HepG2 (cell line): ENCODE measurements around the gene PXK. TPM values are rescaled to one million over a fixed set of nuclear protein-coding genes. Genes with fewer than 3 reads are reported as not detected.

ENCODE experiments used
- AKAP8 ChIP-seq: sonication (generic); formaldehyde crosslinking; IDR thresholded peaks from 2 replicates; pipeline ENCODE4 v1.5.1; 2020; ENCODE audit warnings: mild to moderate bottlenecking, missing genetic modification reagents
- BCL3 ChIP-seq: sonication (generic); formaldehyde crosslinking; IDR thresholded peaks from 2 replicates; pipeline ENCODE4 v1.5.1; 2020; ENCODE audit warnings: mild to moderate bottlenecking, missing genetic modification reagents, moderate library complexity
- CCDC6 ChIP-seq: sonication (generic); formaldehyde crosslinking; IDR thresholded peaks from 2 replicates; pipeline ENCODE4 v1.8.1; 2022; ENCODE audit warnings: mild to moderate bottlenecking, missing genetic modification reagents, moderate library complexity
- DRAP1 ChIP-seq: IDR thresholded peaks from 2 replicates; pipeline ENCODE4 v1.6.1; 2016; ENCODE audit warnings: missing genetic modification reagents, missing compliant biosample characterization
- ESRRA ChIP-seq: sonication (generic); formaldehyde crosslinking; IDR thresholded peaks from 2 replicates; pipeline ENCODE4 v1.5.1; 2020; ENCODE audit warnings: mild to moderate bottlenecking, low read depth, missing genetic modification reagents
- GATA4 ChIP-seq: sonication (generic); IDR thresholded peaks from 2 replicates; pipeline ENCODE4 v1.6.1; 2016; ENCODE audit warnings: antibody characterized with exemption, low read depth, borderline replicate concordance
- HNRNPUL1 ChIP-seq: fragments of 200-400 bp; formaldehyde crosslinking; IDR thresholded peaks from 2 replicates; pipeline ENCODE4 v1.6.1; 2017; ENCODE audit warnings: low read depth, mild to moderate bottlenecking, low read length, moderate library complexity
- HOXA3 ChIP-seq: sonication (generic); formaldehyde crosslinking; IDR thresholded peaks from 2 replicates; pipeline ENCODE4 v1.5.0; 2020; ENCODE audit warnings: missing genetic modification reagents
- KLF11 ChIP-seq: IDR thresholded peaks from 2 replicates; pipeline ENCODE4 v1.6.1; 2016; ENCODE audit warnings: missing compliant biosample characterization
- NR2F1 ChIP-seq, 2 experiments: fragments of 450-650 bp in 1 of 2; formaldehyde crosslinking in 1 of 2; IDR thresholded peaks; 2 replicates each; pipeline versions ENCODE4 v1.5.0 to v1.6.1; 2016 to 2020; ENCODE audit warnings: mild to moderate bottlenecking in 1 of 2, missing compliant biosample characterization in 1 of 2, missing genetic modification reagents in 1 of 2, moderate library complexity in 1 of 2
- NR2F2 ChIP-seq: IDR thresholded peaks from 2 replicates; pipeline ENCODE4 v1.6.1; 2012; ENCODE audit warnings: low read depth, inconsistent platforms, borderline replicate concordance
- PITX1 ChIP-seq: sonication (generic); formaldehyde crosslinking; IDR thresholded peaks from 2 replicates; pipeline ENCODE4 v1.5.1; 2020; ENCODE audit warnings: mild to moderate bottlenecking, missing genetic modification reagents
- POLR2AphosphoS5 ChIP-seq: IDR thresholded peaks from 2 replicates; pipeline ENCODE4 v1.6.1; 2012; ENCODE audit warnings: low read depth, low read length
- SALL2 ChIP-seq: sonication (generic); formaldehyde crosslinking; IDR thresholded peaks from 2 replicates; pipeline ENCODE4 v1.8.1; 2023; ENCODE audit warnings: mild to moderate bottlenecking, missing genetic modification reagents, inconsistent platforms
- STAG1 ChIP-seq: sonication (generic); formaldehyde crosslinking; IDR thresholded peaks from 2 replicates; pipeline ENCODE4 v1.4.0; 2020; ENCODE audit warnings: missing genetic modification reagents
- TAF15 ChIP-seq: fragments of 200-400 bp; formaldehyde crosslinking; IDR thresholded peaks from one replicate; pipeline ENCODE4 v1.6.1; 2018; ENCODE audit warnings: mild to moderate bottlenecking, low read depth, low read length; ENCODE audit not compliant: poor library complexity, severe bottlenecking
- TEF ChIP-seq: sonication (generic); formaldehyde crosslinking; IDR thresholded peaks from 2 replicates; pipeline ENCODE4 v1.5.0; 2020; ENCODE audit warnings: missing genetic modification reagents
- TMF1 ChIP-seq: sonication (generic); formaldehyde crosslinking; IDR thresholded peaks from 2 replicates; pipeline ENCODE4 v1.8.1; 2022; ENCODE audit warnings: low read depth, missing genetic modification reagents
- ZBTB44 ChIP-seq: sonication (generic); formaldehyde crosslinking; IDR thresholded peaks from 2 replicates; pipeline ENCODE4 v1.4.0; 2020; ENCODE audit warnings: missing genetic modification reagents
- ZBTB7B ChIP-seq: sonication (generic); formaldehyde crosslinking; IDR thresholded peaks from 2 replicates; pipeline ENCODE4 v1.4.0; 2020; ENCODE audit warnings: missing genetic modification reagents
- ZNF101 ChIP-seq: sonication (generic); formaldehyde crosslinking; IDR thresholded peaks from 2 replicates; pipeline ENCODE4 v1.4.0; 2020; ENCODE audit warnings: mild to moderate bottlenecking, low read depth, missing genetic modification reagents, borderline replicate concordance
- ZNF580 ChIP-seq: IDR thresholded peaks from 2 replicates; pipeline ENCODE4 v1.6.1; 2016; ENCODE audit warnings: low read depth, borderline replicate concordance
- ZNF703 ChIP-seq: sonication (generic); formaldehyde crosslinking; IDR thresholded peaks from 2 replicates; pipeline ENCODE4 v1.5.1; 2020; ENCODE audit warnings: missing genetic modification reagents, mild to moderate bottlenecking, moderate library complexity, borderline replicate concordance
- ZNF788 ChIP-seq: sonication (generic); formaldehyde crosslinking; IDR thresholded peaks from 2 replicates; pipeline ENCODE4 v1.5.0; 2020; ENCODE audit warnings: mild to moderate bottlenecking, missing genetic modification reagents, borderline replicate concordance
- ZSCAN30 ChIP-seq: sonication (generic); formaldehyde crosslinking; IDR thresholded peaks from 2 replicates; pipeline ENCODE4 v1.5.0; 2020; ENCODE audit warnings: mild to moderate bottlenecking, missing genetic modification reagents
- polyA plus RNA-seq, 8 experiments: library from polyadenylated mRNA; depleted of rRNA in 3 of 8; stranded (reverse) in 7 of 8; unstranded in 1 of 8; fragments of >200 nt; fragmentation: Illumina TruSeq in 4 of 8; extraction: Trizol in 4 of 8; gene quantifications; 2 replicates each; pipeline versions ENCODE4 v1.2.1 to v1.2.3, GENCODE V29; 2011 to 2016; ENCODE audit warnings: low read depth in 4 of 8, missing spikeins in 1 of 8, mixed read lengths in 1 of 8; ENCODE audit not compliant: insufficient read depth in 1 of 8
- total RNA-seq, 5 experiments: library from RNA; depleted of rRNA; stranded (reverse); fragments of >200 nt; fragmentation: Illumina TruSeq; extraction: Trizol; gene quantifications; 2 replicates each; pipeline ENCODE4 v1.2.3, GENCODE V29; 2016; ENCODE audit warnings: low read depth in 1 of 5

Gene PXK
- total and polyA plus RNA-seq, 2 of the 13 experiments (the other 11 are each of a cell fraction or from before 2014, with no cell fraction given), result 6.4 to 18.6 TPM

GRCh38 chr3:58305882-58306711, 26.6 kb upstream of the PXK start, which contains the start of the genes HTD2 and RPP14 (continued):
- TF ChIP-seq ESRRA (peak; percentile 57; the same call in 1 of the 2 replicates), DRAP1 (CRISPR knock-in tag) (peak; percentile 67), ZNF580 (CRISPR knock-in tag) (peak; percentile 81), TEF (0 out of 2 replicates have a peak, but pooled peaks have one; percentile 5), BCL3 (peak; percentile 49; the same call in 1 of the 2 replicates), AKAP8 (0 out of 2 replicates have a peak, but pooled peaks have one; percentile 45), STAG1 (CRISPR knock-in tag) (peak; percentile 59), POLR2AphosphoS5 (peak; percentile 68), NR2F1 (CRISPR knock-in tag; IDR thresholded peaks at IDR 0.05) (0 out of 4 replicates have a peak, but pooled peaks of 1 of the 2 experiments have one; percentile 11), ZNF788 (peak; percentile 96; the same call in 1 of the 2 replicates), CCDC6 (CRISPR knock-in tag) (peak; percentile 78), HNRNPUL1 (0 out of 2 replicates have a peak, but pooled peaks have one; percentile 27), KLF11 (CRISPR knock-in tag) (0 out of 2 replicates have a peak, but pooled peaks have one; percentile 60), ZBTB7B (peak; percentile 78), SALL2 (CRISPR knock-in tag) (peak; percentile 21; the same call in 1 of the 2 replicates), HOXA3 (CRISPR knock-in tag) (peak; percentile 96), TAF15 (no peak), GATA4 (0 out of 2 replicates have a peak, but pooled peaks have one; percentile 30), ZNF703 (CRISPR knock-in tag) (no peak; the same call in 1 of the 2 replicates), ZNF101 (no peak), ZBTB44 (CRISPR knock-in tag) (peak; percentile 25; the same call in 1 of the 2 replicates), PITX1 (peak; percentile 86), TMF1 (CRISPR knock-in tag) (peak; percentile 85), NR2F2 (peak; percentile 19; the same call in 1 of the 2 replicates), ZSCAN30 (CRISPR knock-in tag) (no peak; the same call in 1 of the 2 replicates)
